Adipocyte (in vitro differentiated cells): ENCODE data around the gene PRKCE.

ENCODE experiments used
- DNase-seq: peaks from one replicate; pipeline ENCODE4 v3.0.0-alpha.2; 2015; ENCODE audit warnings: low read depth
- H3K27me3 ChIP-seq: replicated peaks from 2 replicates; pipeline ENCODE4 v1.7.0; 2013; ENCODE audit warnings: mild to moderate bottlenecking, low read length, moderate library complexity; ENCODE audit not compliant: control insufficient read depth, insufficient read depth
- H3K36me3 ChIP-seq: 2 replicates; pipeline ENCODE4 v1.7.0; 2013; ENCODE audit warnings: low read length, mild to moderate bottlenecking, moderate library complexity; ENCODE audit not compliant: control insufficient read depth, insufficient read depth, severe bottlenecking
- H3K4me1 ChIP-seq: 2 replicates; pipeline ENCODE4 v1.7.0; 2013; ENCODE audit warnings: mild to moderate bottlenecking, low read length, moderate library complexity; ENCODE audit not compliant: control insufficient read depth, insufficient read depth
- H3K4me3 ChIP-seq: 2 replicates; pipeline ENCODE4 v1.7.0; 2013; ENCODE audit warnings: mild to moderate bottlenecking, low read length, moderate library complexity
- H3K9ac ChIP-seq: 2 replicates; pipeline ENCODE4 v1.7.0; 2013; ENCODE audit warnings: mild to moderate bottlenecking, low read length, moderate library complexity
- H3K9me3 ChIP-seq: 2 replicates; pipeline ENCODE4 v1.7.0; 2013; ENCODE audit warnings: mild to moderate bottlenecking, low read length, moderate library complexity; ENCODE audit not compliant: control insufficient read depth

PRKCE gene

DNA sequence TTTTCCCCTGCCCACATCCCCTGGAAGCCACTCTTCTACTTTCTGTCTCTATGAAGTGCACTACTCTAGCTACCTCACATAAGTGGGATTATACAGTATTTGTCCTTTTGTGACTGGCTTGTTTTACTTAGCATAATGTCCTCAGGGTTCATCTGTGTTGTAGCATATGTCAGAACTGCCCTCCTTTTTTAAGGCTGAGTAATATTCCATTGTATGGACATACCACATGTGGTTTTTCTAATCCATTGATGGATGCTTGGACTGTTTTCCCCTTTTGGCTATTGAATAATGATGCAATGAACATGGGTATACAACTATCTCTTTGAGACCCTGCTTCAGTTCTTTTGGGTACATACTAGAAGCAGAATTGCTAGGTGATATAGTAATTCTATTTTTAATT lies 95.9 kb downstream of the PRKCE start:
- Histone ChIP-seq H3K4me1 (peaks cover 32% of the 10 kb centered on the region), H3K36me3 (no peaks in the 10 kb centered on the region), H3K9me3 (no peaks in the 10 kb centered on the region), H3K4me3 (no peak overlapping the region), H3K27me3 (no peaks in the 10 kb centered on the region), H3K9ac (no peak overlapping the region)
- DNase-seq: no peak

DNA sequence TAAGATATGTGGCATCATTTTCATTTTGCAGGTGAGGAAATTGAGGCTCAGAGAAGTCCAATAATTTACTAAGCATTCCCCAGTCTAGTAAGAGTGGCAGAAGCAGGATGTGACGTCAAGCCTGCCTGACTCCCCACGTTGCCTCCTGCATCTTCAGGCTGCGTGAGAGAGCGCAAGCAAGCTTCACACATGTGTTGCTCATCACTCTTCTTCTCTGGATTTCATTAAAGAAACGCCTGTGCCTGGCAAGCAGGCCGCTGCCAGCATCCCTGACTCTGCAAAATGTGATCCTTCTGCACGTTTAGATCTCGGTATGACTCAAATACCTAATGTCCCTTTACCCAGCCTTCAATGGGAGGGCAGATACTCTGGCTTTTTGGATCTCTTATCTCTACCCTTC lies 96.8 kb downstream of the PRKCE start:
- H3K9me3 ChIP-seq: no peaks in the 10 kb centered on the region
- no peaks in the 10 kb centered on the region for H3K36me3 ChIP-seq
- H3K4me3 ChIP-seq: no peak overlapping the region
- peak; percentile 97 for DNase-seq
- no peaks in the 10 kb centered on the region for H3K27me3 ChIP-seq
- H3K4me1 ChIP-seq: peaks cover 29% of the 10 kb centered on the region
- H3K9ac ChIP-seq: peak overlapping the region; percentile 10

DNA sequence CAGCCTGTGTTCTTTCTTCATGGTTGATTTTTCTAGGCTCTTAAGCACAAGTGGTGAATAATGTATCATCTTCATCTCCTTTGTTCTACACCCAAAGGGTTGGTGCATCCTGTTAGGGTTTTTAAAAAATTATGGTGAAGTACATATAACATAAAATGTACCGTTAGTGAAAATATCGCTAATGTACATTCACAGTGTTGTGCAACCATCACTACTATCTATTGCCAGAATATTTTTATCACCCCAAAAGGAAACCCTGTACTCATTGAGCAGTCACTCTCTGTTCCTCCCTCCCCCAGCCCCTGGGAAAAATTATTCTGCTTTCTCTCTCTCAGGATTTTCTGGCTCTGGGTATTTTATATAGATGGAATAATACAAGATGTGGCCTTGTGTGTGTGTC lies 98.5 kb downstream of the PRKCE start:
- no peak for DNase-seq
- peaks cover 17% of the 10 kb centered on the region for H3K4me1 ChIP-seq
- H3K9me3 ChIP-seq: no peaks in the 10 kb centered on the region
- no peaks in the 10 kb centered on the region for H3K27me3 ChIP-seq
- H3K4me3 ChIP-seq: no peak overlapping the region
- H3K36me3 ChIP-seq: no peaks in the 10 kb centered on the region
- no peak overlapping the region for H3K9ac ChIP-seq

DNA sequence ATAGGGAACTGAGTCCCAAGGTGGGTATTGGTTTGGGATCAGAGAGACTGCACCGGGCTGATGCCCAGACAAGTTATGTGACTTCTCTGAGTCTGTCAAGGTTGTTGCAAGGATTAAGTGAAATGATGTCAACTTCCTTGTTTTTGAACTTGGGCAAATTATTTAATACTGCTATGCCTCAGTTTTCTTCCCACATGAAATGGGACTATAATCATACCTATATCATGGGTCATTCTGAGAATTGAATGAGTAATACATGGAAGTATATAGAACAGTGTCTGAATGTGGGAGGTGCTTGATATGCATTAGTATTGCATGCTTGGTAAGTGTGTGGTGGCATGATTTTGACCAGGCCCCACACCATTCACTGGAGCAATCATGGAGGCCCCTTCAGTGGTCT lies 99.0 kb downstream of the PRKCE start:
- H3K9ac ChIP-seq: no peak overlapping the region

DNA sequence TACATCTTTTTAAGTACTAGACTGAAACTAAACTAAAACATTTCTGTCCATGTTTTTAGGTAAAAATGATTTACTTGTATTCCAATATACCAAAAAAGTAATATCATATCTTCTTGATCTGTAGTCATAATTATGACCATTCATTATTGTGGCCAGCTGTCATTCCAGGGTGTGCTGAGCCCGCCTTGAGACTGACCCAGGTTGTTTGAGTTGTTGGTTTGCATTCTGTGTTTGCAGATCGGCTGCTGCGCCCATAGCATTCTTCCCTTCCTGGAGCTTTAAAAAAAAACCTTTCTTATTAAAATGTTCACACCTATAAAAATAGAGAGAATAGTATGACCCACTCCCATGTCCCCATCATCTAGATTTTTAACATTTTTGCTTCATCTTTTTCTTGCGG lies 101.9 kb downstream of the PRKCE start:
- no peak overlapping the region for H3K9ac ChIP-seq
- H3K27me3 ChIP-seq: no peaks in the 10 kb centered on the region
- H3K4me1 ChIP-seq: peaks cover 14% of the 10 kb centered on the region
- no peak for DNase-seq
- H3K9me3 ChIP-seq: no peaks in the 10 kb centered on the region
- no peaks in the 10 kb centered on the region for H3K36me3 ChIP-seq
- no peak overlapping the region for H3K4me3 ChIP-seq

More for the DNA sequence above, 99.0 kb downstream of the PRKCE start:
- H3K4me3 ChIP-seq: no peak overlapping the region
- H3K9me3 ChIP-seq: no peaks in the 10 kb centered on the region
- no peaks in the 10 kb centered on the region for H3K36me3 ChIP-seq
- peaks cover 12% of the 10 kb centered on the region for H3K4me1 ChIP-seq
- no peaks in the 10 kb centered on the region for H3K27me3 ChIP-seq
- no peak for DNase-seq

DNA sequence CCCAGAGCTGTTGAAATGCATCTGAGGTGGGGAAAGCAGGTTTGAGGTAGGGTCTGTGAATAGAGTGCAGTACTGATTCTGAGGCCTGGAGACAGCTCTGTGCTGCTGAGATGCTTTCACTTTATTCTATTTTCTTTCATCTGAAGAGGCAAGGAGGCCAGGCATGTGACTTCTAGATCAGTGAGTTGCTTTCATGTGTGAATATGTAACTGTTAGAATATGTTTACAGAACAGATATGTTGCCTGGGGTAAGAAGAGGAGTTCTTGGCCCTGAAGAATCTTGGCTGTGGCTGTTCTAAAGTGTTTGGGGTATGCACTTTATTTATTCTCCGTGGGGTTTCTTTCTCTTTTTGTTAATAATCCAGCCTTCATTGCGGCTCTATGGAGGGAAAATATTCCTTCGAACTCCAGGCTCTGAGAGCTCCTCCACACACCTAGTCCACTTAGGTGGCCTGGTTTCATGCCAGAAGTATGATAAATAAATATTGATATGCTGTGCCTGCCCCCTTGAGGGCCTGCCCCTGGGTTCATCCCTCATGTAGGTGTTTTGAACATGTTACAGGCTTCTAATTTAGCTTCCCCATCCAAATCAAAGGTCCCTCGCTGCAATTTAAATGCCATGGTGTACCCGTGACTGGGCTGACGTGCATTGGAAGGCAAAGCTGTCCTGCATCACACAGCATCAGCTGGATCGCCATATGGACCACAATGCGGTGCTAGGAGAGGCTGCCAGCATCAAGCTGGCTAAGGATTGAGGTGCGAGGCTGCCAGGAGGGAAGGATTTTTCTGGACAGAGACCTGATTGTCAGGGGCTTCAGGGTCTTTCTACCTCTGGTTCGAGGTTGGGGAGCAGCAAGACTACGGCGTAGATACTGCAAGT lies 102.9 kb downstream of the PRKCE start:
- DNase-seq: no peak
- no peak overlapping the region for H3K9ac ChIP-seq

DNA sequence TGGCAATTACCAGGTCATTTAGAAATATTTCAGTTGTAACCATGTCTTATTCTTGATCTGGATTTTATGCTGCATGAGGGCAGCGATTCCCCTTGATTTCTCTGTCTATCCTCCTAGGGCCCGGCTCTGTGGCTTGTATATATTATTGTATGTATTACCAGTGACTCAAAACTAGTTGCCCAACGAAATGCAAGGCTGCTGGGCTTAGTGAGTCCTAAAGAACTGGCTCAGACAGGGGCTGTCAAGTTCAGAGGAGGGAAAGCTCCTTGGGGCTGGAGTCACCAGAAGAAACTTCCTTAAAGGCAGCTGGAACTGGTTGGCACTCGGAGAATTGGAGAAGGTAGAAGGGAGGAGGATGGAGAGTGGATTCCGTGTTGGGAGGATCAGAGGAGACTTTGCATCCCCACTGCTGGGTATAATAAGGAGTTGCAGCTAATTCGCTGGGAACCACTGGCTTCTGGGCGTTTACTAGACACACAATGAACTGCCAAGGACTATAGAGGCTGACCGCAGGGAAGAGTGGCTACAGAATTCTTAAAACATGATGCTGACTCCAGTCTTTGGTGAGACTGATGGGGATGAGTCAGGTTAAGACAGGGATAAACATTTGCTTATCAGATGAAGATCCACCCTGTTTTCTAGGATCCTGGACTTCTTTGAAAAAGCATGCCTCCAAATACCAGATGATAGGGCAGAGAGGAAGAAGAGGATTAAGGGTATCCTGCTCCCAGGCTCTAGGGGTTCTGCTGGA lies 104.3 kb downstream of the PRKCE start:
- DNase-seq: peak; percentile 69
- Histone ChIP-seq H3K27me3 (no peaks in the 10 kb centered on the region), H3K4me1 (peaks cover 26% of the 10 kb centered on the region), H3K4me3 (no peak overlapping the region), H3K9me3 (no peaks in the 10 kb centered on the region), H3K36me3 (no peaks in the 10 kb centered on the region), H3K9ac (no peak overlapping the region)

More for the DNA sequence above, 102.9 kb downstream of the PRKCE start:
- H3K4me1 ChIP-seq: peaks cover 19% of the 10 kb centered on the region
- H3K27me3 ChIP-seq: no peaks in the 10 kb centered on the region
- H3K4me3 ChIP-seq: no peak overlapping the region
- no peaks in the 10 kb centered on the region for H3K36me3 ChIP-seq
- no peaks in the 10 kb centered on the region for H3K9me3 ChIP-seq

DNA sequence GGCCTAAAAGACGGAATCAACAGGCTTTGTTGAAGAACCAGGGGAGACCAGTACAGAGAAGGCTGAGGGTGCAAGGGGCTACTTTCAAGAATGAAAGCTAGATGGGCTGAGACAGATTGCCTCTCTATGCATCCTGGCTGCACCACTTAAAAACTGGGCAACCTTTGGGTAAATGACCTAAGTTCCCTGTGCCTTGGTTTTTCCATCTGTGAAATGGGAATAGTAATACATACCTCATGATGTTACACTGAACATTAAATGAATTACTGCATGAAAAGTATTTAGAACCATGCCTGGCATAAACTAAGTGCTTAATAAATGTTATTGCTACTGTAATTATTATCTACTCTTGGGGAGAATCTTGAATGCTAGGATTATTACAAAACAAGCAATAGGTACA lies 106.5 kb downstream of the PRKCE start:
- Histone ChIP-seq H3K9ac (no peak overlapping the region), H3K4me3 (no peak overlapping the region), H3K36me3 (no peaks in the 10 kb centered on the region), H3K9me3 (no peaks in the 10 kb centered on the region), H3K4me1 (peaks cover 26% of the 10 kb centered on the region), H3K27me3 (no peaks in the 10 kb centered on the region)
- DNase-seq: no peak

DNA sequence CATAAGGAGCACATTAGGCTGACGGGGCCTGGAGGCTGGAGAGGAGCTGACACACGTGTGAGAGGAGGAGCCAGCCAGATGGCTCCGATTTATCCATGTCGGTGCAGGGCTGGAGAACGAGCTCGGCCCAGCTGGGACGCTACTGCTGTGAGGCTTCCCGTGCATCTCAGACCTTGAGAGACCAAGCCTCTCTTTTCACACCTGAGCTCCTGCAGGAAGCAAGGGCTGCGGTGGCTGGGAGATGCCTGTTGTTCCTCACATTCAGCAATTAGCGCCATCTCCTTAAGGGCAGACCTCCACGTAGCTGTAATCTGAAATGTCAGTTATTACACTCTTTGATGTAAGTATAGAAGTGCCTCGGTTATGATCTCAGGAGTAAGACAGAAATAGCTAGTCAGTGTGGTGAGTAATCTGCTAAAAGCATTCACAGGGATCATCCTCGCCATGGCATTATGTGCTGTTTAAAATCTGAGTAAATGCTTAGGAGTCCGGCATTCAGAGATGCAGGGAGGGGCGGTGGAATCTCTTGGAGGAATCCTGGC lies 107.9 kb downstream of the PRKCE start:
- Histone ChIP-seq H3K4me3 (no peak overlapping the region), H3K4me1 (peaks cover 37% of the 10 kb centered on the region), H3K27me3 (no peaks in the 10 kb centered on the region), H3K9ac (no peak overlapping the region), H3K9me3 (no peaks in the 10 kb centered on the region), H3K36me3 (no peaks in the 10 kb centered on the region)
- peak; percentile 59 for DNase-seq

DNA sequence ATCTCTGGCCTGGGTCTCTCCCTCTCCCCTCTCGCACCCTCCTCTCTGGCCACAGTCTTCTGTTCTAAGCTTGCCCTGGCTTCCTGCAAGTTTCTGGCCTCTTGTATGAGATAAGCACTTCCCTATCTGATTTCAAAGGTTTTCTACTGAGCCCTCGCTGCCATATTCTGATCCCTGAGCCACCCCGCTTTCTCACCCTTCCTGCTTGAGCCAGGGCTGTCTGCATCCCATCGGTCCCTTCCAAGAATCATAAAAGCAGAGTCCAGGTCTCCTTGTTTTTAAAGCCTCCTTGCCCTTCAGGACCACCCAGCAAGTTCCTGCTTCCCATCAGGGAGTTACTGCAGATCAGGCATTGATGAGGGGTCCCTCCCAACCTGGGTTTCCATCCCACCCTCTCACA lies 110.2 kb downstream of the PRKCE start:
- Histone ChIP-seq H3K9me3 (no peaks in the 10 kb centered on the region), H3K9ac (no peak overlapping the region), H3K27me3 (no peaks in the 10 kb centered on the region), H3K4me1 (peaks cover 50% of the 10 kb centered on the region), H3K4me3 (no peak overlapping the region), H3K36me3 (no peaks in the 10 kb centered on the region)
- no peak for DNase-seq

DNA sequence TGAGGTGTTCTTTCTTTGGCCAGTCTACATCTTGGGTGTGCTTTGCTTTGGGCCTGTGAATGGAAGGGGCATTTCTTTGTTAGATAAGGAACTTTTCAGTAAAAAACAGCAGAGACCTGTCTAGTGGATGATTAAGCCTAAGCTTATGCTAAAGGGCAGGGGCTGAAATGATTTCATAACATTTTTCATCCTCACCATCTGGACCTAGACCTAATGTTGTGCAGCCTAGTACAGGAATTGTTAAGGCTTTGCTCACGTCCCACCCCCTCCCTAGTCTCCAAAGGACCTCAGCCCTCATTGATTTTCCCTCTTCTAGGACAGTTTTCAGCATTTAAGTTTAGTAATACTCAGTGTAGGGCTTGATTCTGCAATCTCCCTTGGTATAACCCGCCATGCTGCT lies 111.8 kb downstream of the PRKCE start:
- H3K4me1 ChIP-seq: peaks cover 56% of the 10 kb centered on the region
- H3K9me3 ChIP-seq: no peaks in the 10 kb centered on the region
- DNase-seq: no peak
- H3K9ac ChIP-seq: no peak overlapping the region
- H3K4me3 ChIP-seq: no peak overlapping the region
- H3K36me3 ChIP-seq: no peaks in the 10 kb centered on the region
- H3K27me3 ChIP-seq: no peaks in the 10 kb centered on the region
